ENCODE measurements around the gene RIPK4.

DNA sequence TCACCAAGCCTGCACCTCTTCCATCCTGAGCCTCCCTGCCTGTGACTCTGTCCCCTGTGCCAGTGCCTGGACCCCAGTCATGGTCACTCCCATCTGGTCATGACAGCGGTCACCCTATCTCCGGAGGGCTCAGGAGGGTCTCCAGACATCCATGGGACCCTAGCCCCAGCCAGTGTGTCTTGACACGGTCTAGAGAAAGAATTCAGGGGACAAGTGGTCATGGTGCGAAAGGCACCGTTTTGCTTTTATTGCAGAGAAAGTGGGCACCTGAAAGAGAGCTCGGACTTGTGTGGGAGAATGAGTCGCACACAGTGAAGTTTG, 4.7 kb upstream of the RIPK4 start:
- TF ChIP-seq CTCF (IDR thresholded peaks at IDR 0.05), result no peak
- no peak for TF ChIP-seq EZH2 (IDR thresholded peaks at IDR 0.05; ENCODE audit: borderline replicate concordance, insufficient read depth, low read depth, low read length, poor library complexity, severe bottlenecking)

Measured in B cell (primary cell).